PC-3 (cell line): Measurements from ENCODE around the gene EMD.

Experiments
- EZH2 ChIP-seq: fragments of 300-600 bp; sonication (generic); IDR thresholded peaks from one replicate; pipeline ENCODE4 v1.6.1; 2017; ENCODE audit warnings: antibody characterized with exemption, mild to moderate bottlenecking, low read length; ENCODE audit not compliant: unreplicated experiment
- EZH2phosphoT487 ChIP-seq: fragments of 300-600 bp; sonication (generic); IDR thresholded peaks from 2 replicates; pipeline ENCODE4 v1.6.1; 2018; ENCODE audit warnings: mild to moderate bottlenecking, antibody characterized with exemption, low read length, borderline replicate concordance
- TF ChIP-seq, protein P1 (sequence below): fragments of 300-600 bp; sonication (generic); conservative IDR thresholded peaks from 2 replicates; pipeline ENCODE4 v1.5.1; 2017; ENCODE audit warnings: antibody characterized with exemption, low read depth, mild to moderate bottlenecking, low read length

DNA sequence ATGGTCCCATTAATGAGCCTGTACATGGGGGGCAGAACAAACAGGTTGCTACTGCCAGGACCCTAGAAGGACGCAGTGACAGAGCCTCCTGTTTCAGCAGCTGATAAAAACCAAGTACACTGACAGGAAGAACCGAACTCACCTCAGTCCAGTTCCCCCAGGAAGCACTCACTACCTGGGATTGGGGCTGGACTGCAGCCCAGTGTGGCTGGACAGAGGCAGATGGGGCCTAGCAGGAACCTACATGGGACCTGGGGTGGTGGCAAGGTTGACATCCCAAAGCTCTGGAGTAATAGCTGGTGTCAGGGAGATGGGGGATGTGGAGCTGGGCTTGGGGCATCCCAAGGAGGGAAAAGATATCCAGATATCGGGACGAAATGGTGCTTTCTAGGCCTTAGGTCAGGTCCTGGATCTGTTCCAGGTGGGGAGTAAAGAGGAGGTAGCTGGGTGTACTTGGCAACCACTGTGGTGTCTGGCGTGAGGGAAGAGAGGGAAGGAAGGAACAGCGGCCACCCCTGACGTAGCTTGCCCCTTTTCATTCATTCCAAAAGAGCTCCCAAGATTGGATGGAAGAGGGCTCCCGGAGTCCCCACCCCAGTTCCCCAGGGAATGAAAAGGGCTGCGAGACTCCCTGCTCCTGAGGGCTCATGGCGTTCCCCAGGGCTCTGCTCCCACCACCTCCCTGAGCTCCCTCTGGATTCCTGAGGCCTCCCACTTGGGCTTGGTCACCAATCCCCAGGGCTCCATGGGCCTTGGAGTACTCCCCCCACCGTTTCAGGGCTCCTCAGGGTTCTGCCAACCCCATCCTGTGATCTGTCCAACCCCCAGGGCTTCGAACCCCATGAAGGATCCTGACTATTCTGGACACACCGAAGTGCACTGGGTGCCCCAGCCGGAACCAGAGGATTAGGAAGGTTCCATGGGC, 4.5 kb downstream of the EMD start:
- TF ChIP-seq EZH2 (no peak), EZH2phosphoT487 (no peak)
- TF ChIP-seq, protein P1, sequence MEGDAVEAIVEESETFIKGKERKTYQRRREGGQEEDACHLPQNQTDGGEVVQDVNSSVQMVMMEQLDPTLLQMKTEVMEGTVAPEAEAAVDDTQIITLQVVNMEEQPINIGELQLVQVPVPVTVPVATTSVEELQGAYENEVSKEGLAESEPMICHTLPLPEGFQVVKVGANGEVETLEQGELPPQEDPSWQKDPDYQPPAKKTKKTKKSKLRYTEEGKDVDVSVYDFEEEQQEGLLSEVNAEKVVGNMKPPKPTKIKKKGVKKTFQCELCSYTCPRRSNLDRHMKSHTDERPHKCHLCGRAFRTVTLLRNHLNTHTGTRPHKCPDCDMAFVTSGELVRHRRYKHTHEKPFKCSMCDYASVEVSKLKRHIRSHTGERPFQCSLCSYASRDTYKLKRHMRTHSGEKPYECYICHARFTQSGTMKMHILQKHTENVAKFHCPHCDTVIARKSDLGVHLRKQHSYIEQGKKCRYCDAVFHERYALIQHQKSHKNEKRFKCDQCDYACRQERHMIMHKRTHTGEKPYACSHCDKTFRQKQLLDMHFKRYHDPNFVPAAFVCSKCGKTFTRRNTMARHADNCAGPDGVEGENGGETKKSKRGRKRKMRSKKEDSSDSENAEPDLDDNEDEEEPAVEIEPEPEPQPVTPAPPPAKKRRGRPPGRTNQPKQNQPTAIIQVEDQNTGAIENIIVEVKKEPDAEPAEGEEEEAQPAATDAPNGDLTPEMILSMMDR: no peak
